Measurements from ENCODE around the gene NRM. TPM values are rescaled to one million over a fixed set of nuclear protein-coding genes. Genes with fewer than 3 reads are reported as not detected.
A peak's percentile ranks its signal among the peaks of the same experiment; 100 is the strongest.

NRM gene
- total RNA-seq, 1 donor from 2014 or later: 12.8 TPM

DNA sequence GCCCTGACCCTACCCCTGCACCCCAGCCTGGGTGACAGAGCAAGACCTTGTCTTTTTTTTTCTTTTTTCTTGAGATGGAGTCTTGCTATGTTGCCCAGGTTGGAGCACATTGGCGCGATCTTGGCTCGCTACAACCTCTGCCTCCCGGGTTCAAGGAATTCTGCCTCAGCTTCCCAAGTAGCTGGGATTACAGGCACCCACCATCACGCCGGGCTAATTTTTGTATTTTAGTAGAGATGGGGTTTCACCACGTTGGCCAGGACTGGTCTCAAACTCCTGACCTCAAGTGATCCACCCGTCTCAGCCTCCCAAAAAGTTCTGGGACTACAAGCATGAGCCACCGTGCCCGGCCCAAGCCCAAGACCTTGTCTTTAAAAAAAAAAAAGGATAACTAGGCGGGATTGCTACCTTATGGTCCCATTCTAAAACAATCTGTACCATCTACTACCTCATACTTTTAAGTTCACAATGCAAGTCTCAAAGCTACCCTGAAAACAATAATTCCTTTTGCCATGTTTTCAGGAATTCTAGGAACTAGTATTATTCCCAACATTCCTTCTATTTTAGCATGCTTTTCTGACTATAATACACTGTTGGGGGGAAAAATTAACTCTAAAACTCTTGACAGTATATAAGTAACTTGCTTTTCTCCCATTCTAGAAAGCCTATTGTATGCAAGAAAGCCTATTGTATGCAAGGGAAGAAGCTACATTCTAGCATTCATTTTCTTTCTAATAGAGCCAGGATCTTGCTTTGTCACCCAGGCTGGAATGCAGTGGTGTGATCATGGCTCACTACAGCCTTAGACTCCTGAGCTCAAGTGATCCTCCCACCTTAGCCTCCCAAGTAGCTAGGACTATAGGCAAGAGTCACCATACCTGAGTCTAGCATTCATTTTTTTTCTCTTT is 36.0 kb upstream of the NRM start:
- no peak overlapping the region for H3K9ac ChIP-seq (ENCODE audit: low read length)

DNA sequence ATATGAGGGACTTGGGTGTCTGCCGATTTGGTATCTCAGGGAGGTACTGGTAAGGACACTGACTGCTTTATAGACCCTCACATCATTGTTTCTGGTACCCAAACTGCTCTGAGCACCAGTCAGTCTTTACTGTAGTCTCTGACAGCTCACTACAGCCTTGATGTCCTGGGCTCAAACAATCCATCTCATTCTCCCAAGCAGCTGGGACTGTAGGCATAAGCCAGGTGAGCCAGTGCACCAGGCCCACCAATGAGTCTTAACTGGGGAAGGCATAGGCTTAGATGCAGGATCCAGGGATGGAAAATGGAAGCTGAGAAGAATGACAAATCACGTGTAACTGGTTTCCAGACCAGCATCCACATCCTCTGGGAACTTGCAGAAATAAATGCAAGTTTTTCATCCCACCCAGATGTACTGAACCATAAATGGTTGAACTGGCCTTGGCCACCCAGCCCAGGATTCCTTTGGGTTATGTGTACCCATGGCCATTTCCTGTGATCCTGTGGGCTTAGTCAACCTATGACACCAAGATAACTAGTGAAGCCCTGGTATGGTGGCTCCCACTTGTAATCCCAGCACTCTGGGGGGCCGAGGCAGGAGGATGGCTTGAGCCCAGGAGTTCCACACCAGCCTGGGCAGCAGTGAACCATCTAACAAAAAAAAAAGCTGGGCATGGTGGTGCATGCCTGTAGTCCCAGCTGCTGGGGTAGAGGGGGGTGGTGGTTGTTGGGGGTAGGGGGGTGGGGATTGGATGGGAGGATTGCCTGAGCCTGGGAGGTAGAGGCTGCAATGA is 35.1 kb upstream of the NRM start:
- Mint-ChIP-seq H3K9me3 (ENCODE audit: unreplicated experiment) (no peaks in the 10 kb centered on the region), H3K36me3 (ENCODE audit: low read depth, unreplicated experiment) (peaks cover 23% of the 10 kb centered on the region), H3K4me3 (ENCODE audit: unreplicated experiment) (peak overlapping the region; percentile 34), H3K4me1 (ENCODE audit: low read depth, unreplicated experiment) (peaks cover 25% of the 10 kb centered on the region), H3K27ac (ENCODE audit: unreplicated experiment) (peak overlapping the region; percentile 83), H3K27me3 (ENCODE audit: low read depth, unreplicated experiment) (no peaks in the 10 kb centered on the region)
- Histone ChIP-seq H3K4me3 (ENCODE audit: insufficient read depth, low read depth, low read length) (no peak overlapping the region), H3K4me2 (ENCODE audit: low read length) (peak overlapping the region; percentile 4), H4K20me1 (ENCODE audit: insufficient read depth, low read length) (peaks cover 65% of the 10 kb centered on the region), H3K79me2 (ENCODE audit: insufficient read depth, low read length) (peaks cover 44% of the 10 kb centered on the region), H3K9ac (ENCODE audit: low read length) (peak overlapping the region; percentile 2), H3K36me3 (ENCODE audit: insufficient read depth, low read length) (peaks cover 39% of the 10 kb centered on the region), H3K27ac (ENCODE audit: low read depth, low read length) (peak overlapping the region; percentile 20), H3K27me3 (ENCODE audit: insufficient read depth, low read length) (no peaks in the 10 kb centered on the region), H2AFZ (ENCODE audit: low read depth, low read length) (no peak overlapping the region), H3K4me1 (ENCODE audit: insufficient read depth, low read length) (peaks cover 34% of the 10 kb centered on the region), H3K9me3 (ENCODE audit: insufficient read depth, low read depth, low read length) (no peaks in the 10 kb centered on the region)
- DNase-seq (ENCODE audit: low read depth) (peak; percentile 62), FAIRE-seq (no peak)
- TF ChIP-seq, protein P1, sequence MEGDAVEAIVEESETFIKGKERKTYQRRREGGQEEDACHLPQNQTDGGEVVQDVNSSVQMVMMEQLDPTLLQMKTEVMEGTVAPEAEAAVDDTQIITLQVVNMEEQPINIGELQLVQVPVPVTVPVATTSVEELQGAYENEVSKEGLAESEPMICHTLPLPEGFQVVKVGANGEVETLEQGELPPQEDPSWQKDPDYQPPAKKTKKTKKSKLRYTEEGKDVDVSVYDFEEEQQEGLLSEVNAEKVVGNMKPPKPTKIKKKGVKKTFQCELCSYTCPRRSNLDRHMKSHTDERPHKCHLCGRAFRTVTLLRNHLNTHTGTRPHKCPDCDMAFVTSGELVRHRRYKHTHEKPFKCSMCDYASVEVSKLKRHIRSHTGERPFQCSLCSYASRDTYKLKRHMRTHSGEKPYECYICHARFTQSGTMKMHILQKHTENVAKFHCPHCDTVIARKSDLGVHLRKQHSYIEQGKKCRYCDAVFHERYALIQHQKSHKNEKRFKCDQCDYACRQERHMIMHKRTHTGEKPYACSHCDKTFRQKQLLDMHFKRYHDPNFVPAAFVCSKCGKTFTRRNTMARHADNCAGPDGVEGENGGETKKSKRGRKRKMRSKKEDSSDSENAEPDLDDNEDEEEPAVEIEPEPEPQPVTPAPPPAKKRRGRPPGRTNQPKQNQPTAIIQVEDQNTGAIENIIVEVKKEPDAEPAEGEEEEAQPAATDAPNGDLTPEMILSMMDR (IDR thresholded peaks at IDR 0.05; ENCODE audit: insufficient read depth, low read depth, low read length): no peak
- TF ChIP-seq EZH2 (IDR thresholded peaks at IDR 0.05; ENCODE audit: insufficient read depth, low read length): no peak

More for the DNA sequence above, 36.0 kb upstream of the NRM start:
- Mint-ChIP-seq H3K27ac (ENCODE audit: unreplicated experiment) (peak overlapping the region; percentile 47), H3K9me3 (ENCODE audit: unreplicated experiment) (no peaks in the 10 kb centered on the region), H3K4me3 (ENCODE audit: unreplicated experiment) (no peak overlapping the region), H3K4me1 (ENCODE audit: low read depth, unreplicated experiment) (peaks cover 25% of the 10 kb centered on the region), H3K27me3 (ENCODE audit: low read depth, unreplicated experiment) (no peaks in the 10 kb centered on the region), H3K36me3 (ENCODE audit: low read depth, unreplicated experiment) (peaks cover 23% of the 10 kb centered on the region)
- DNase-seq (ENCODE audit: low read depth) (no peak), FAIRE-seq (no peak)
- no peaks in the 10 kb centered on the region for H3K9me3 ChIP-seq (ENCODE audit: insufficient read depth, low read depth, low read length)
- H3K79me2 ChIP-seq (ENCODE audit: insufficient read depth, low read length): peaks cover 37% of the 10 kb centered on the region
- H4K20me1 ChIP-seq (ENCODE audit: insufficient read depth, low read length): peaks cover 61% of the 10 kb centered on the region
- no peak overlapping the region for H3K4me3 ChIP-seq (ENCODE audit: insufficient read depth, low read depth, low read length)
- H3K27ac ChIP-seq (ENCODE audit: low read depth, low read length): no peak overlapping the region
- H3K36me3 ChIP-seq (ENCODE audit: insufficient read depth, low read length): peaks cover 36% of the 10 kb centered on the region
- H3K4me2 ChIP-seq (ENCODE audit: low read length): no peak overlapping the region
- peaks cover 34% of the 10 kb centered on the region for H3K4me1 ChIP-seq (ENCODE audit: insufficient read depth, low read length)
- H3K27me3 ChIP-seq (ENCODE audit: insufficient read depth, low read length): no peaks in the 10 kb centered on the region
- TF ChIP-seq, protein P1 (IDR thresholded peaks at IDR 0.05; ENCODE audit: insufficient read depth, low read depth, low read length): no peak
- no peak for TF ChIP-seq EZH2 (IDR thresholded peaks at IDR 0.05; ENCODE audit: insufficient read depth, low read length)
- no peak overlapping the region for H2AFZ ChIP-seq (ENCODE audit: low read depth, low read length)
